Cardiac fibroblast (primary cell): ENCODE data around the gene LRPAP1.

Source experiments
- DNase-seq, 2 donors: peaks; one replicate each; pipeline versions ENCODE4 v3.0.0 to v3.0.0-alpha.2; 2010; ENCODE audit warnings: low read depth in 2 of 2
- H3K4me3 ChIP-seq, 2 donors: replicated peaks in 1 of 2; 1 replicate in 1 of 2; 2 replicates in 1 of 2; pipeline ENCODE4 v1.5.1; 2011; ENCODE audit warnings: low read depth in 2 of 2, low read length in 2 of 2, mild to moderate bottlenecking in 2 of 2, moderate library complexity in 1 of 2
- TF ChIP-seq, protein P1 (sequence below): IDR thresholded peaks from one replicate; pipeline ENCODE4 v1.5.1; 2011; ENCODE audit warnings: low read depth, mild to moderate bottlenecking, low read length, inconsistent platforms

The LRPAP1 gene

DNA sequence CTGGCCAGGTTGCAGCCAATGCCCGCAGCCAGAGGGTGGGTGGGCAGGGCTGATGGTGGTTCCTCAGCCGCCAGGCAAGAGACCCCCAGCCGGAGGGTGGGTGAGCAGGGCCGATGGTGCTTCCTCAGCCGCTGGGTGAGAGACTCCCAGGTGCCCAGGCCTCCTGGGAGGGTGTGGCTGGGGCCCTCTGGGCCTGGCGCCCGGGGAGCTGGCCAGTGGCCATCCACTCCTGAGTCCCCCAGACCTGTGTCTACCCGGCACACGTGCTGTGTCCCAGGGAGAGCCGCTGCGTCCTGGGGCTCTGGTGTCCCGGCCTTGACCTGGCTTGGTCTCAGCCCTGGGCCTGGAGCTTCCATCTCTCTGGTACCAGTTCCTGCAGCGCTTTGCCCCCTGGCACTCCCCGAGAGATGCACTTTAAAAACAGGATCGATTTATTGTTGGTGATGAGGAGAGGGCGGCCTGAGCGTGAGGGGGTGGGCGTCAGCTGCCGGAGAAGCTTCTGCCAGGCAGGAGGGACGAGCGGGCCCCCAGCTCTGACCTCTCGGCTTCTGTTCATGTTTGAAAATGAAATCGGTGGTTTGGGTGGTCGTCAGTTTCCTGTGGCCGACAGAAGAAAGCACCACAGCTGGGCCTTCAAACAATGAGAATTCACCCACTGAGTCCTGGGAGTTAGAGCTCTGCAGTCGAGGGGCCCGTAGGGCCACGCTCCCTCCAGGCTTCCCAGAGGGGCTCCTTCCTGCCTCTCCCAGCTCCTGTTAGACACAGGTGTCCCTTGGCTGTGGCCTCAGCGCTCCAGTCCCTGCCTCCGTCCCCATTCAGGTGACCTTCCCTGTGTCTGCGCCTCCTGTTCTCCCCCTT is 62.6 kb downstream of the LRPAP1 start:
- TF ChIP-seq, protein P1, sequence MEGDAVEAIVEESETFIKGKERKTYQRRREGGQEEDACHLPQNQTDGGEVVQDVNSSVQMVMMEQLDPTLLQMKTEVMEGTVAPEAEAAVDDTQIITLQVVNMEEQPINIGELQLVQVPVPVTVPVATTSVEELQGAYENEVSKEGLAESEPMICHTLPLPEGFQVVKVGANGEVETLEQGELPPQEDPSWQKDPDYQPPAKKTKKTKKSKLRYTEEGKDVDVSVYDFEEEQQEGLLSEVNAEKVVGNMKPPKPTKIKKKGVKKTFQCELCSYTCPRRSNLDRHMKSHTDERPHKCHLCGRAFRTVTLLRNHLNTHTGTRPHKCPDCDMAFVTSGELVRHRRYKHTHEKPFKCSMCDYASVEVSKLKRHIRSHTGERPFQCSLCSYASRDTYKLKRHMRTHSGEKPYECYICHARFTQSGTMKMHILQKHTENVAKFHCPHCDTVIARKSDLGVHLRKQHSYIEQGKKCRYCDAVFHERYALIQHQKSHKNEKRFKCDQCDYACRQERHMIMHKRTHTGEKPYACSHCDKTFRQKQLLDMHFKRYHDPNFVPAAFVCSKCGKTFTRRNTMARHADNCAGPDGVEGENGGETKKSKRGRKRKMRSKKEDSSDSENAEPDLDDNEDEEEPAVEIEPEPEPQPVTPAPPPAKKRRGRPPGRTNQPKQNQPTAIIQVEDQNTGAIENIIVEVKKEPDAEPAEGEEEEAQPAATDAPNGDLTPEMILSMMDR: no peak
- DNase-seq: no peak
- H3K4me3 ChIP-seq: no peak overlapping the region

DNA sequence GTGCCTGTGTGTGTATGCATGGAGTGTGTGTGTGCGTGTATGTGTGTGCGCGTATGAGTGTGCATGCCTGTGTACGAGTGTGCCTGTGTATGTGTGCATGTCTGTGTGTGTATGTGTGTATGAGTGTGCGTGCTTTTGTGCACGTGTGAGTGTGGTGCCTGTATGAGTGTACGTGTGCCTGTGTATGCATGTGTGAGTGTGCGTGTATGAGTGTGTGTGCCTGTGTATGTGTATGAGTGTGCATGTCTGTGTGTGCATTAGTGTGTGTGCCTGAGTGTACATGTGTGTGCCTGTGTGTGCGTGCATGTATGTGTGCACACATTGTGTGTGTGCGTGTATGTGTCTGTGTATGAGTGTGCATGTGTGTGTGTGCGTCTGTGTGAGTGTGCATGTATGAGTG is 63.4 kb downstream of the LRPAP1 start:
- DNase-seq: no peak
- TF ChIP-seq, protein P1: no peak
- H3K4me3 ChIP-seq: no peak overlapping the region

DNA sequence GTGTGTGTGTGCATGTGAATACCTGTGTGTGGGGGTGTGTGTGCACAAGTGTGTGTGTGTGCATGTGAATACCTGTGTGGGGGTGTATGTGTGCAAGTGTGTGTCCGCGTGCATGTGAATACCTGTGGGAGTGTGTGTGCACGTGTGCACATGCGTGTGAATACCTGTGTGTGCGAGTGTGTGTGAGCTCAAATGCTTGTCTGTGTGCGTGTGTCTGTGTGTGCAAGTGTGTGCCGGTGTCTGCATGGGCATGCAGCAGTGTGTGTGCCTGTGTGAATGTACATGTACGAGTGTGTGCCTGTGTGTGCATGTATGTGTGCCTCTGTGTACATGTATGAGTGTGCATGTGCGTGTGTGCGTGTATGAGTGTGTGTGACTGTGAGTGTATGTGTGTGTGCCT is 64.1 kb downstream of the LRPAP1 start:
- DNase-seq: no peak
- TF ChIP-seq, protein P1: no peak
- no peak overlapping the region for H3K4me3 ChIP-seq

DNA sequence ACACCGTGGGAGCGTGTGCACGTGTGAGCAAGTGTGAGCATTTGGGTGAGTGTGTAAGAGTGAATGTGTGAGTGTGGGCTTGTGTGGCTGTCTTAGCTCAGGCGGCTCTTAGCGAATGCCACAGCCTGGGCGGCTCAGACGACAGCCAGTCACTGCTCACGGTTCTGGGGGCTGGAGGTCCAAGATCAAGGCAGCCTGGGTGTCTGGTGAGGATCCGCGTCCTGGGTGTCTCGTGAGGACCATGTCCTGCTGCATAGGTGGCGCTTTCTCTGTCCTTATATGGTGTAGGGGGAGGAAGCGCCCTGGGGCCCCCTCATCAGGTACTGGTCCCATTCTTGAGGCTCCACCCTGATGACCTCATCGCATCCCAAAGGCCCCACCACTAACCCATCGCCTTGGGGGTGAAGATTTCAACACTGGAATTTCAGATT is 64.6 kb downstream of the LRPAP1 start:
- no peak for DNase-seq
- no peak overlapping the region for H3K4me3 ChIP-seq
- TF ChIP-seq, protein P1: no peak

DNA sequence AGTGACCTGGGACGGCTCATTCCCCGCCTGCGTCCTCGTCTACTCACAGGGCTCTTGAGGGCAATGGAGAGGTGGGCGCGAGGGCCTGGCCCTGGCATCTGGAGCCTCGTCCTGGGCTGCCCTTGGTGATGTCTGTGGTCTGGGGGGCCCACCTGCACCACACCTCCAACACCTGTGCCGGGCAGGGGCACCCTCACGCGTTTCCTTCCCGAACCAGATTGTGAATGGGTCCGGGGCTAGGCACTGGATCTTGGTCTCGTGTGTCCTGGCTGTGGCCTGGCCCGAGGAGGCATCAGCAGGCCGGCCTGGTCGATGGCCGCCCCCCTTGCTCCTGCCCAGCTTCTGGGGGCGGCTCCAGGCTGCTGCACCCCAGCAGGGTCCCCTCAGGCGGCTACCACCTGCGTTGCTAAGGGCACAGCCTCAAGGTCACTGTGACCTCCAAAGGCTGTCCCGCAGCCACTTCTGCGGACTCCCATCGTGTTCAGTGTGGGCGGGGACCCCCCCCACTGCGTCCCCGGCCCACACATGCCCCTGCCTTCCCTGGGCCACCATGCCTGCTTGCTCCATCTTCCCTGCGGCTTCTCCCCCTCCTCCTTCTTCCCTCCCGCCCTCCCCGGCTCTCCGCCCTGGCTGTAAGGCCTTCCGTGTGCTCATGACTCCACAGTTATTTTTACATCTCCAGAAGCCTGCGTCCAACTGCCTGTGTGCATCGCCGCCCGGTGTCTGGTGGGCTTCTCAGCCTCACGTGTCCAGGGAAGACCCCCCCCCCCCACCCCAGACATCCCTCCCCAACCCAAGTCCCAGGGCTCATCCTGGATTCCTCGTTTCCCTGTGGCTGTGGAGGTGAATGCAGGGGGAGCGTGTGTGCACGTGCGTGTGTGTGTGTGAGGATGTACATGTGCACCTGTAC is 65.3 kb downstream of the LRPAP1 start:
- TF ChIP-seq, protein P1: no peak
- no peak overlapping the region for H3K4me3 ChIP-seq
- no peak for DNase-seq

DNA sequence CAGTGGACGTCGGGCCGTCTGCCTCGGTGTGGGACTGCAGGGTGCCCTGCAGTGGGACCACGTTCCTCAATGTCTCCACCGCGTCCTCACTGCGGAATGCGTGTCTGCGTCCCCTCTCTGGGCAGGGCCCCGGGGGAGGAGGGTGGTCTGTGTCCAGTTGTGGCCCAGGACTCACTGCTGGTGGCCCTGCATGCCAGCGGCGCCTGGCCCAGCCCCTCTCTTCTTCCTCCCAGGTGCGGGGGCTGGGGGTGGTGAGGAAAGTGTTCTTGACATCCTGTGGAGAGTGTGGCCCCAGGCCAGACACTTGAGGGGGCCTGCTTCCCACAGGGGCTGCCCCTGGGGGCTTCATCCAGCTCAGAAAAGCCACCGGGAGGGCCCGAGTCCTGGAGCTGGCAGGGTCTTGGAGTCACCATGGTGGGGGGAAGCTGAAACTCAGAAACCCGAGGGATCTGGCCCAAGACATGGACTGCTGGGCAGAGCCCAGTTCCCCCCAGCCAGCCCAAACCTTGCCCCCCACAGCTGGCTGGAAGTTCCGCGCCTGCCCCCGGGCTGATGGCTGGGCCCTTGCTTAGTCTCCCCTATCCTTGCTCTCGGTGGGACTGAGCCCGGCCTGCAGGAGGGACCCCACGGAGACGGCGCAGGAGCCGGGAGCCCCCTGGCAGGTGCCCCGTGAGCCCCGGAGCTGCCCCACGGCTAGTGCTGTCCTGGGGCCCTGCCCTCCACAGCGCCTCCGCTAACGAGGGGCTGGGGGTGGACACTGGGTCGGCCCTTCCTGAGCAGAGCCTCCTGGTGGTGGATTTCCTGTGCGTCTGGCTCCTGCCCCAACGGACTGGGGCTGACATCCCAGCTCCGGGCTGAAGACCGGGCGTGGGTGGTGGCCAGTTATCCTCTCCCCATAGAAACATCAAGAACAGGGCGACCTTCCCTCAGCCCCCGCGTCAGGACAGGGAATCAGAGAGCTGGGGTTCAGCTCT is 66.2 kb downstream of the LRPAP1 start:
- TF ChIP-seq, protein P1: peak; percentile 18
- no peak overlapping the region for H3K4me3 ChIP-seq
- DNase-seq: no peak
